22Rv1 (cell line): ENCODE data around the gene KLHL17.

ENCODE experiments used
- ZFX ChIP-seq: fragments of 450-650 bp; IDR thresholded peaks from 2 replicates; pipeline ENCODE4 v1.6.1; 2017; ENCODE audit warnings: antibody characterized with exemption, borderline replicate concordance
- TF ChIP-seq, protein P1 (sequence below): fragments of 450-650 bp; IDR thresholded peaks from 2 replicates; pipeline ENCODE4 v1.5.1; 2017; ENCODE audit warnings: mild to moderate bottlenecking

DNA sequence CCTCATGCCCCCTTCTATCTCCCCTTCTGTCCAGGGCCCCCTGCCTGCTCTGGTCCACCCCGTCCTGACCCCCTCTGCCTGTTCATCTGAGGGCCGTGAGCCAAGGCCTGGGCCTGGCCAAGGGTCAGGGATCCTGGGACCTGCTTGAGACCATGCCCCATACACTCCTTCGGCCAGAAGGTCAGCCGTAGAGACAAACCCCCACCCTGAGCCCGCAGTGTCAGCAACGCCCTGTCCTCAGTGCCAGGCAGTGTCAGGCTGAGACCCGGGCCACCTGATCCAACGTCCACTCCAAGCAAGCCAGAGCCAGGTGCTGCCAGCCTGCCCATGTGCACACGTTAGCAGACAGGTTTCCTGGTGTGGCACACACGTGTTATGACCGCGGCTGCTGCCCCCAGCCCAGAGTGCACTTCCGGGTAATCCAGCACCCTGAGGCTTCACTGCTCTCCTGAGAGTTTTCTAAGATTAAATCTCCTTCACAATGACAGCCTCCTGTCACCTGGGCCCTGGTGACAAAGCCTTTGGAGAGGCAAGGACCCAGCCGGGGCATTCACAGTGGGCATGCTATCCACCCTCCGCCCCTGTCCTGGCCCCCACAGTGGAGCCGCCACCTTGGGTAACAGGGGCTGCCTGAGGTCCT lies 46.8 kb upstream of the KLHL17 start:
- TF ChIP-seq, protein P1, sequence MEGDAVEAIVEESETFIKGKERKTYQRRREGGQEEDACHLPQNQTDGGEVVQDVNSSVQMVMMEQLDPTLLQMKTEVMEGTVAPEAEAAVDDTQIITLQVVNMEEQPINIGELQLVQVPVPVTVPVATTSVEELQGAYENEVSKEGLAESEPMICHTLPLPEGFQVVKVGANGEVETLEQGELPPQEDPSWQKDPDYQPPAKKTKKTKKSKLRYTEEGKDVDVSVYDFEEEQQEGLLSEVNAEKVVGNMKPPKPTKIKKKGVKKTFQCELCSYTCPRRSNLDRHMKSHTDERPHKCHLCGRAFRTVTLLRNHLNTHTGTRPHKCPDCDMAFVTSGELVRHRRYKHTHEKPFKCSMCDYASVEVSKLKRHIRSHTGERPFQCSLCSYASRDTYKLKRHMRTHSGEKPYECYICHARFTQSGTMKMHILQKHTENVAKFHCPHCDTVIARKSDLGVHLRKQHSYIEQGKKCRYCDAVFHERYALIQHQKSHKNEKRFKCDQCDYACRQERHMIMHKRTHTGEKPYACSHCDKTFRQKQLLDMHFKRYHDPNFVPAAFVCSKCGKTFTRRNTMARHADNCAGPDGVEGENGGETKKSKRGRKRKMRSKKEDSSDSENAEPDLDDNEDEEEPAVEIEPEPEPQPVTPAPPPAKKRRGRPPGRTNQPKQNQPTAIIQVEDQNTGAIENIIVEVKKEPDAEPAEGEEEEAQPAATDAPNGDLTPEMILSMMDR, result no peak
- TF ChIP-seq ZFX, result no peak
